ENCODE data around the gene LYPD5. TPM values are rescaled to one million over a fixed set of nuclear protein-coding genes. Genes with fewer than 3 reads are reported as not detected.
A peak's percentile ranks its signal among the peaks of the same experiment; 100 is the strongest.

LYPD5 gene
- total and polyA plus RNA-seq, 2 of the 13 experiments (the other 11 are each of a cell fraction or from before 2014, with no cell fraction given), result not detected

DNA sequence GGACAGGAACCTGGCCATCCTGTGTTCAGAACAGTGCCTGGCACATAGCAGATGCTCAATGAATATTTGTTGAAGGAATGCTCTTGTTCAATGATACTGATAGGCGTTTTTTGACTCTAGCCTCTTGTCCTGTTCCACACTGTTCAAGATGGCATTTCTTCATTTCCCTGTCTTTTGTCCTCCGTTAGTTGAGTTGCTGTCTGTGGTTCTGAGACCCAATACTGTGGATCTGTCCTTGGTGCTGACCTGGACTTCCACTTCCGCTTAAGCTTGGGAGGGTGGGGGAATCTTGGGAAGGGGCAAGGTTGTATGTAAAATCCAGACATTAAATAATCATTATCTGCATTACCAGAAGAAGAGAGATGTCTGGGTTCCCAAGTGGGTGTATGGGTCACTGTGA is 13.2 kb downstream of the LYPD5 start (continued):
- TF ChIP-seq, protein P1, sequence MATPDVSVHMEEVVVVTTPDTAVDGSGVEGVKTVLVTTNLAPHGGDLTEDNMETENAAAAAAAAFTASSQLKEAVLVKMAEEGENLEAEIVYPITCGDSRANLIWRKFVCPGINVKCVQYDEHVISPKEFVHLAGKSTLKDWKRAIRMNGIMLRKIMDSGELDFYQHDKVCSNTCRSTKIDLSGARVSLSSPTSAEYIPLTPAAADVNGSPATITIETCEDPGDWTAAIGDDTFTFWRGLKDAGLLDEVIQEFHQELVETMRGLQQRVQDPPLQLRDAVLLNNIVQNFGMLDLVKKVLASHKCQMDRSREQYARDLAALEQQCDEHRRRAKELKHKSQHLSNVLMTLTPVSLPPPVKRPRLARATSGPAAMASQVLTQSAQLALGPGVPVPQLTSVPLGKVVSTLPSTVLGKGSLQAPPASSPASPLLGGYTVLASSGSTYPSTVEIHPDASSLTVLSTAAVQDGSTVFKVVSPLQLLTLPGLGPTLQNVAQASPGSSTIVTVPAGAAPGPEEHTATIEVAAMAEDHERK (CRISPR knock-in tag; IDR thresholded peaks at IDR 0.05; ENCODE audit: low read depth), result no peak
- TF ChIP-seq NCOA2 (CRISPR knock-in tag; IDR thresholded peaks at IDR 0.05) (peak; percentile 49; the same call in 1 of the 2 replicates), ZNF337 (CRISPR knock-in tag; IDR thresholded peaks at IDR 0.05; ENCODE audit: borderline replicate concordance, low read depth) (no peak), ELF3 (CRISPR knock-in tag; IDR thresholded peaks at IDR 0.05) (0 out of 2 replicates have a peak, but pooled peaks have one; percentile 39), ZNF12 (CRISPR knock-in tag; IDR thresholded peaks at IDR 0.05) (peak; percentile 69; the same call in 1 of the 2 replicates), FOSL2 (CRISPR knock-in tag; IDR thresholded peaks at IDR 0.05) (peak; percentile 47; the same call in 1 of the 2 replicates), GTF3A (CRISPR knock-in tag; conservative IDR thresholded peaks at IDR 0.05) (no peak), ZBTB1 (CRISPR knock-in tag; IDR thresholded peaks at IDR 0.05; ENCODE audit: borderline replicate concordance) (peak; percentile 71; the same call in 1 of the 2 replicates), ZNF75D (CRISPR knock-in tag; IDR thresholded peaks at IDR 0.05; ENCODE audit: borderline replicate concordance) (peak; percentile 81; the same call in 1 of the 2 replicates), ZNF720 (CRISPR knock-in tag; IDR thresholded peaks at IDR 0.05) (peak; percentile 81; the same call in 1 of the 2 replicates), SOX13 (IDR thresholded peaks at IDR 0.05) (no peak), SOX13 (CRISPR knock-in tag; conservative IDR thresholded peaks at IDR 0.05 in 1 of 2, IDR thresholded peaks at IDR 0.05 in 1 of 2) (peak in 1 of 2 experiments; percentile 28; a peak in 1 of 4 replicates), SETDB1 (CRISPR knock-in tag; IDR thresholded peaks at IDR 0.05; ENCODE audit: borderline replicate concordance) (no peak), NFYB (CRISPR knock-in tag; IDR thresholded peaks at IDR 0.05) (0 out of 2 replicates have a peak, but pooled peaks have one; percentile 28), ZNF331 (CRISPR knock-in tag; IDR thresholded peaks at IDR 0.05) (peak; percentile 85), IRX3 (CRISPR knock-in tag; IDR thresholded peaks at IDR 0.05; ENCODE audit: borderline replicate concordance, low read depth) (peak; percentile 38; the same call in 1 of the 2 replicates), MXD4 (CRISPR knock-in tag; IDR thresholded peaks at IDR 0.05) (peak; percentile 26; the same call in 1 of the 2 replicates), KLF6 (CRISPR knock-in tag; IDR thresholded peaks at IDR 0.05) (0 out of 2 replicates have a peak, but pooled peaks have one; percentile 44), ZNF282 (IDR thresholded peaks at IDR 0.05; ENCODE audit: partially characterized antibody) (no peak), HOXA3 (CRISPR knock-in tag; IDR thresholded peaks at IDR 0.05) (no peak), GATAD2A (CRISPR knock-in tag; IDR thresholded peaks at IDR 0.05) (peak; percentile 44; the same call in 1 of the 2 replicates), ZNF3 (CRISPR knock-in tag; IDR thresholded peaks at IDR 0.05) (peak; percentile 68; the same call in 1 of the 2 replicates)
- TF ChIP-seq, protein P2, sequence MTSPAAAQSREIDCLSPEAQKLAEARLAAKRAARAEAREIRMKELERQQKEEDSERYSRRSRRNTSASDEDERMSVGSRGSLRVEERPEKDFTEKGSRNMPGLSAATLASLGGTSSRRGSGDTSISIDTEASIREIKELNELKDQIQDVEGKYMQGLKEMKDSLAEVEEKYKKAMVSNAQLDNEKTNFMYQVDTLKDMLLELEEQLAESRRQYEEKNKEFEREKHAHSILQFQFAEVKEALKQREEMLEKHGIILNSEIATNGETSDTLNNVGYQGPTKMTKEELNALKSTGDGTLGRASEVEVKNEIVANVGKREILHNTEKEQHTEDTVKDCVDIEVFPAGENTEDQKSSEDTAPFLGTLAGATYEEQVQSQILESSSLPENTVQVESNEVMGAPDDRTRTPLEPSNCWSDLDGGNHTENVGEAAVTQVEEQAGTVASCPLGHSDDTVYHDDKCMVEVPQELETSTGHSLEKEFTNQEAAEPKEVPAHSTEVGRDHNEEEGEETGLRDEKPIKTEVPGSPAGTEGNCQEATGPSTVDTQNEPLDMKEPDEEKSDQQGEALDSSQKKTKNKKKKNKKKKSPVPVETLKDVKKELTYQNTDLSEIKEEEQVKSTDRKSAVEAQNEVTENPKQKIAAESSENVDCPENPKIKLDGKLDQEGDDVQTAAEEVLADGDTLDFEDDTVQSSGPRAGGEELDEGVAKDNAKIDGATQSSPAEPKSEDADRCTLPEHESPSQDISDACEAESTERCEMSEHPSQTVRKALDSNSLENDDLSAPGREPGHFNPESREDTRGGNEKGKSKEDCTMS (CRISPR knock-in tag; conservative IDR thresholded peaks at IDR 0.05), result peak; percentile 88; the same call in 1 of the 2 replicates
- TF ChIP-seq, protein P3, sequence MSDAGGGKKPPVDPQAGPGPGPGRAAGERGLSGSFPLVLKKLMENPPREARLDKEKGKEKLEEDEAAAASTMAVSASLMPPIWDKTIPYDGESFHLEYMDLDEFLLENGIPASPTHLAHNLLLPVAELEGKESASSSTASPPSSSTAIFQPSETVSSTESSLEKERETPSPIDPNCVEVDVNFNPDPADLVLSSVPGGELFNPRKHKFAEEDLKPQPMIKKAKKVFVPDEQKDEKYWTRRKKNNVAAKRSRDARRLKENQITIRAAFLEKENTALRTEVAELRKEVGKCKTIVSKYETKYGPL (CRISPR knock-in tag; IDR thresholded peaks at IDR 0.05), result 0 out of 2 replicates have a peak, but pooled peaks have one; percentile 36
- TF ChIP-seq, protein P4, sequence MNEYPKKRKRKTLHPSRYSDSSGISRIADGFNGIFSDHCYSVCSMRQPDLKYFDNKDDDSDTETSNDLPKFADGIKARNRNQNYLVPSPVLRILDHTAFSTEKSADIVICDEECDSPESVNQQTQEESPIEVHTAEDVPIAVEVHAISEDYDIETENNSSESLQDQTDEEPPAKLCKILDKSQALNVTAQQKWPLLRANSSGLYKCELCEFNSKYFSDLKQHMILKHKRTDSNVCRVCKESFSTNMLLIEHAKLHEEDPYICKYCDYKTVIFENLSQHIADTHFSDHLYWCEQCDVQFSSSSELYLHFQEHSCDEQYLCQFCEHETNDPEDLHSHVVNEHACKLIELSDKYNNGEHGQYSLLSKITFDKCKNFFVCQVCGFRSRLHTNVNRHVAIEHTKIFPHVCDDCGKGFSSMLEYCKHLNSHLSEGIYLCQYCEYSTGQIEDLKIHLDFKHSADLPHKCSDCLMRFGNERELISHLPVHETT (CRISPR knock-in tag; conservative IDR thresholded peaks at IDR 0.05), result 0 out of 2 replicates have a peak, but pooled peaks have one; percentile 56

Measured in HepG2 (cell line).